HG03196 (cell line): ENCODE data around the gene PPM1L.

Experiments
- ATAC-seq: cut with Tn5 transposase; IDR thresholded peaks from one replicate; pipeline ENCODE4 v1.9.1; 2021; ENCODE audit not compliant: unreplicated experiment

The PPM1L gene

DNA sequence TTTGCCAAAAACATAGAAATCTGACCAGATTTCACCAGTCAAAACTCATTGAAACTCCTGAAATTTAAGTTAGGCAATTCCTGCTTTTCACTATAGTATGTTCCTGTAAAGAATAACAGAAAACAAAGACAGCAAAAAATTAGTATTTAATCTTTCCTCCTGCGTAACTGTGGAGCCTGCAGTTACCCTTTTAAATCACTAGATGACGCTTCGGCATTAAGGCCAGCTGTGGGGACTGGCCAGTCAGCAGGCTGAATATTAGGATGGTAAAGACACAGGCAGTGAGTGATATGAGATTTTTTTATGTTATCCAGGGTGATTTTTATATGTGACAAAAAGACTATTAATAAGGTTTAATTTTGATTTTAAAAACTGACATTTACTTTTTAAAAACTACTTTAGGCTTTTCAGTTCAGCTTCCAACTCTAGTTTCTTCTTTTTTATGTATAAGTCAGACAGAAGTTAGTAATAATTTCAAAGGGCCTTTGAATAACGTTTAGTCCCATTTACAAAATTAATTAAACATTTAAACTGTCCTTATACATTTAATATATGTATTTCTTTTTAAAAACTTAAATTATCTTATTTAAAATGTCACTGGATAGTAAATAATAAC, 165.1 kb downstream of the PPM1L start:
- peak; percentile 67 for ATAC-seq

DNA sequence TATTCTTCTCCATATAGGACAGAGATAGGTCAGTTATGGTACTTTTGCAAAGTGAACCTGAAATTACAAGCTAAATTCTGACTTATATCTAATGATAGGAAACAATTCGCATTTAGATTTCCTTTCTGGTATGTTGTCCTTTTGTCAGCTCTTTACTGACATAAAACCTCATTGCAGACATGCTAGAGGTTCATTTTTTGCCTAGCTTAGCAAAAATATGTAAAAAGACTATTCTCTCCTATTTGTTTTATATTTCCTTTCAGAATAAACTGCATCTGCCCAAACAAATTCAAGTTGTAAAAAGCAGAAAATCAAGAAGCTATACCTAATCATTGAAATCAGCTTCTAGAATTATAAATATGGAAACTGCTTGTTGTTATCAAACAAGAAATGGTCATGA, 168.7 kb downstream of the PPM1L start:
- ATAC-seq = no peak

DNA sequence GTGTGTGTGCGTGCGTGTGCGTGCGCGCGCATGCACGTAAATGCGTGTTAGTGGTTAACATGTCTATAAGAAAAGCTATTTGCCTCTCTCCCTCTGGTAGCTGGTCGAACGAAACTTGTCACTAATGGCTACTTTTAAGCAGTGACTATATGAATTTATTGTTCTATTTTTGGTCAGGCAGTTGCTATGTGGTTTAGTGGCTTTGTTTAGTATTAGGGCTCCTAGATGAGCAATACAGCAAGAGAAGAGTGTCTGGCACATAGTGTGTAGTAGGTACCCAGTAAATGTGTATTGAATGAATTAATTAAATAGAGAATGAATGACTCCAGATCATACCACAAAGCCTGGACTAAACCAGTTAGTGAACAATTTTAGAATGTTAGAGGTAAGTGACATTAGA, 171.6 kb downstream of the PPM1L start:
- ATAC-seq = no peak

DNA sequence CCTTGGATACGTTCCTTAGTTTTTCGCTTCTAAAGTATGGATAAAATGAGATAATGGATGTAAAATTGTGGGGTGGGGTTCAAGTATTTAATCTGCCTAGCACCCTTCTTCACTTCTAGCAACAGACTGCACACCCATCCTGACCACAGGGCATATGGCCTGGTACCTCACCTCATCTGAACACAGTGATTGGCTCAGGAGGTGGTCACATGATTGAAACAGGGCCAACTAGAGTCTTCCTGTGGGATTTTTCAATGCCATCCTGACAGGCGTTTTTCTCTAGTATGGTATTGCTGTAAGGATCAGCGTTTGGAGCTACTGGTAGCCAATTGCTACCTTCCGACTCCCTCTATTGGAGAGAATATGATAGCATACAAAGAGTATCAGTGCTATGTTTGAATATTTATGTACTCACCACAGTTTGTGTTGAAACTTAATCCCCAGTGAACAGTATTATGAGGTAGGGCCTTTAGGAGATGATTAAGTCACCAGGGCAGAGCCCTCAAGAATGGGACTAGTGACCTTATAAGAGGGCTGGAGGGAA, 172.2 kb downstream of the PPM1L start:
- ATAC-seq = no peak

DNA sequence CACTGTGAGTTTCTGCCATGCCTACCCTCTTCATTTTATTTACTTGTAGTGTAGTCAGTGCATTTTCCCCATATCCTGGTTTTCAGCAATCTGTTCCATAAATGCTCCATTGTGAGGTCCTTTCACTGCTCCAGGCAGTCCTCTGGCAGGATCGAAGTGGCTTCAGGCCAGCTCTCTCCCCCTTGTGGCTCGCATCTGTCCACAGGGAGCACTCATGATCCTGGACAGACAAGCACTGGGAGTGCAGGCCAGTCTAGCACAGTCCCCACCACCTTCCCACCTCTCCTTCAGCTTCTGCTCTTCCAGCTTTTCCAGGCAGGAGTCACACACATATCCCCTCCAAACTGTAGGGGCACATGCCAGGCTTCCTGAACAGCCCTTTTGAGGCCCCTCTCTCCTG, 173.6 kb downstream of the PPM1L start:
- no peak for ATAC-seq

DNA sequence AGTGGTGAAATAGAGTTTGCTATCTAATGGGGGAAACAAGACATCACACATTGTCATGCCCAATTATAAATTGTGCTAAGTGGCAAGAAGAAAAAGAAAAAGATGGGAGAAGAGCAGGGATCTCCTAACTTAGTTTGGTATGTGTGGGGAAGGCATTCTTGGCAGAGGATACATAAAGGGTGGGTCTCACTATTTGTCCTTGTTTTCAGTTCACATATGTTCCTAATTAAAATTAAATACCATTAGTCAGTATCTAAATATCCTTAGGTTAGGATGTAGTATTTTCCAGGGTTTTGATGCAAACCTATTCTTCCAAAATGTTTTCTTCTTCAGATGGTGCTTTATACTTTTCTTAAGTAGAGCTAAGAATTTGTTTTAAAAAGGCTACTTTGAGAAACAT, 175.4 kb downstream of the PPM1L start:
- no peak for ATAC-seq

DNA sequence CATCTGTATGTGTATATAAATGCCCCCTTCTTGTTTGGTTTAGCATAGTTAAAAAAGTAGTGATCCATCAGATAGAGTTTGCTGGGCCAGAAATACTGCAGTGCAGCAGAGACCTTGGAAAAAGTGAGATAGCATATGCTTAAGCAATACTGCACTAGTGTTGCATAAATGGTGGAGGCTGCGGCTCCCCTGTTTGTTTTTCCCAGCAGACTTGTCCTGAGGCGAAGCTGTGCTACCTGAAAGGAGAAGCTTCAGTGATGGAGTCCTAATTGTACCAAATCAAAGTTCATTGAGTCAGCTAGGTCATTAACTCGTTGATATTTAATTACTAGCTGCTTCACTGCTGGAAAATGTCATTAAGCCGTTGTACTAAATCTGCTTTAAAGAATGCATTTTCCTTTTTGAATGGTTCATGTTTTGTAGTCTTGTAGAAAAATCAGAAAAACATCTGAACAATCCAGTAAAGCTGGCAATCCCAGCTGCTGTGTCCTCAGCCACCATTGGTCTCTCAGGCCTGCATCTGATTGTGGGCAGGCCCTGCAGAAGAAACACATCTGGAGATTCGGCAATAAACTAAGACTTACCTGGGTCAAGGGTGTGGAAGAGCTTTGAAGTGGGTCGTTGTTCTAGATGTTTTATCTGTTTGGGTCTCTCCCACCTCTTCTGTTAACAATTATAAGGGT, 179.5 kb downstream of the PPM1L start:
- no peak for ATAC-seq

DNA sequence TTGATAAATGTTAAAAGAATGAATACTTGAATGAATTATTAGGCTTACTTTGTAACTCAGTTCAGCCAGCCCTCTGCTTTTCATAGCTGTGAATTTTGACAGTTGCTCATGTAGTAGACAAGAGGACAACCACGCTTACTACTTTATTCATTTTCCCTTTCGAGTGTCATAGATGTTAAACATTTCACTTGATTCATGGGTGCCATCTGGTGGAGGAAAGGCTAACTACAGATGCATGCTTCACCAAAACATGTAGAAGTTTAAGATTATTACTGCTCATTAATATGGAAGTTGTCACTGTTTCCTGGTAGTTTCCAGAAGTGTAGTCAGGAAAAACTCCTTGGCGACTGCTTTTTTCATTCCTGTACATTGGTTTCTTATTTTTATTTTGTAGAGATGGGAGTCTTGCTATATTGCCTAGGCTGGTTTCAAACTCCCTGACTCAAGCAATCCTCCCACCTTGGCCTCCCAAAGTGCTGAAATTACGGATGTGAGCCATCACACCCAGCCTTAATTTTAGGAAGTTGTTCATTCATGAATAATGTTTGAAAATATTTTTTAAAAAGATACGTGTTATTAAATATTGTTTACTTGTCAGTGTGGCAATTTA, 186.0 kb downstream of the PPM1L start:
- ATAC-seq = peak; percentile 85

DNA sequence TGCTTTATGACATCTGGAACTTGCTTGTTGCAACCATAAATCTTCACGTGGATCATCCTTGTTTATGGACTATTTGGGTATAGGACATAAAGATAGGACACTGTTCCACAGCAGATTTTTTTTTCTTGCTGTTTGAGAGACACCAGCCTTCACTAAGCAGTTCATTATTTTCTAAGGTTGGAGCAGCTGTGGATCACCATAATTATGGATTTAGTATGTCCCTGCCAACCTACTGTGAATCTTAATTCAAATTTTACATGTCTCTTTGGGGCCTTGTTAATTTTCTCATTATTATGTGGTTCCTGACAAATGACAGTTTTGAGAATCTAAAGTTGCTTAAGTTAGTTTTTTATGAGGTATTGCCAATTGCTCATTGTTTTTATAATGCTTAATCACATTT, 188.0 kb downstream of the PPM1L start:
- ATAC-seq = no peak

DNA sequence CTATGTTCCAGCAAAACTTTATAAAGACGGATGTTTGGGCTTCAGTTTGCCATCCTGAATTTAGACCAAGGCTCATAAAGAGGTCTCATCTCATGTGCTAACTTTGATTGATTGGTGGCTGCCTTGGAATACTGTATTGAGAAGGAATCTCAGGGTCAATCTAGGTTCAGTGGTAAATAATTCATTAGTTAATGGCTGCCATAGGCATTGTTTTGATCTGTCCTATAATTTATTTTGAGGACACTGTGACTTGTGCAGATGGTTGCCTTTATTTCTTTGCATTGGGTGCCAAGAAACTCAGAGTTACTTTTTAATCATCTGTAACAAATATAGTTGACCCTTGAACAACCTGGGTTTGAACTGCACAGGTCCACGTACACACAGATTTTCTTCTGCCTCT, 189.3 kb downstream of the PPM1L start:
- no peak for ATAC-seq

DNA sequence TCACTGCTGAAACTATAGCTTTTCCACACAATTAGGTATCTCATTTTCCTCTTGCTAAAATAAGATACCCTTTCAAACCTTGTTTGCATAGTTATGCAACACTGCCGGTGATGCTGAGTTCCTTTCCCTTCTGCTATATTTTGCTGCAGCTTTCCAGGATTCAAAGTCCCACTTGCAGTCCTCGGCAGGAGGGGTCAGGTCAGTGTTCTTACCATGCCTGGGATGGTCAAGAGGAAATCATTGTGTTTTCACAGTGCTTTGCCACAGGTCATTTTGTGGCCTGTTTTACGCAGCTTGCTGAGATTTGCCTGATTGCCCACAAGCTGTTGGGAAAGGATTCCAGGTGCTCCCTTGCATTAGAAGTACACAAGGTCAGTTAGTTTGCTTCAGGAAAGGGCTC, 192.2 kb downstream of the PPM1L start:
- ATAC-seq = no peak

DNA sequence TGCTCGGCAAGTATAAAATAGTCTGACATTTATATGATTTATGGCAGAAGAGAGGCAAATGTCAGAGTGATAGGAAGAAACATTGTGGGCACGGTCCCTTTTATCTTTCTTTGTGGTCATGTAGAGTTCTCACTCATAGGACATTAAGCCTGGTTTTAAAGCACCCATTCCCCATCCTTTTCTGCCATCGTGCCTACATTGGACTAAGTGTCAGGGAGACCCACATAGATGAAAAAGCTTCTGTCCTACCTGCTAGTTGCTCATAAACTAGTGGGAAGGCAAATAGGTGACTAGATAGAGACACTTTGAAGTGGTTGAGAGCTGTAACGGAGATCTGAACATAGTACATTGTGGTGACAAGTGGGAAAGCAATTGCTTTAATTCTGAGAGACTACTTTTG, 193.4 kb downstream of the PPM1L start:
- no peak for ATAC-seq

DNA sequence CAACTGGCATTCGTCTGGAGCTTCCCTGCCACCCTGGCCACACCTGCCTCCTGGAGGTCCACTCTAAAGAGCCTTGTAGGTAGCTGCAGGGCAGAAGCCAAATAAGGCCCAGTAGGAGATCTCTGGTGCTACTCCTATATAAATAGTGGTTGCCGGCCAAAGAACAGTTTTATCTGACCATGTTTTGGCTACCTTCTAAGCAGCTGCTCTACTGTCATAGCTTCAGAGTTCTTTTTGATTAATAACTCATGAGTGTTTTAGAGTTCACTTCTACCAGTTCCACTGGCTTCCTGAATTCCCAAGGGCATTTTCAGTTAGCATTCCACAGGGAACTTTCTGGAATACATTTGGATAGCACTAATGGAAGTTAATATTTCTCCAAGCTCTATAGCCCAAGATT, 194.5 kb downstream of the PPM1L start:
- no peak for ATAC-seq

DNA sequence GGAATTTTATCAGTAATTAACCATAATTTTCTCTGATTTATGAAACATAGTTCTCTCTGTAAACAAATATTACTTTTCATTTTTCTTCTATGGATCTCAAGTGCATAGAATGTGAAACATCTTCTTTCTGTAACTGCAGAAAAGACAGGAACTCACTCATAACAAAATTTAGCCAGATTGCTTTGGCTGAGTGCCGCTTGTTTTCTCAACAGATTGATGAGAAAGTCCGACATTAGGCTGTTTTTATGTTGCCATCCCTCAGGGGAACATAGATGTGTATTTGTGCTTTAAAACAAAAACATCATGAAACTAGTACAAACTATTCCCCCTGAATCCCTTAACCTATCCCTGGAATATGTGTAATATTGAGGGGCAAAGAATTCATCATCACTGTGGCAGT, 194.9 kb downstream of the PPM1L start:
- no peak for ATAC-seq

DNA sequence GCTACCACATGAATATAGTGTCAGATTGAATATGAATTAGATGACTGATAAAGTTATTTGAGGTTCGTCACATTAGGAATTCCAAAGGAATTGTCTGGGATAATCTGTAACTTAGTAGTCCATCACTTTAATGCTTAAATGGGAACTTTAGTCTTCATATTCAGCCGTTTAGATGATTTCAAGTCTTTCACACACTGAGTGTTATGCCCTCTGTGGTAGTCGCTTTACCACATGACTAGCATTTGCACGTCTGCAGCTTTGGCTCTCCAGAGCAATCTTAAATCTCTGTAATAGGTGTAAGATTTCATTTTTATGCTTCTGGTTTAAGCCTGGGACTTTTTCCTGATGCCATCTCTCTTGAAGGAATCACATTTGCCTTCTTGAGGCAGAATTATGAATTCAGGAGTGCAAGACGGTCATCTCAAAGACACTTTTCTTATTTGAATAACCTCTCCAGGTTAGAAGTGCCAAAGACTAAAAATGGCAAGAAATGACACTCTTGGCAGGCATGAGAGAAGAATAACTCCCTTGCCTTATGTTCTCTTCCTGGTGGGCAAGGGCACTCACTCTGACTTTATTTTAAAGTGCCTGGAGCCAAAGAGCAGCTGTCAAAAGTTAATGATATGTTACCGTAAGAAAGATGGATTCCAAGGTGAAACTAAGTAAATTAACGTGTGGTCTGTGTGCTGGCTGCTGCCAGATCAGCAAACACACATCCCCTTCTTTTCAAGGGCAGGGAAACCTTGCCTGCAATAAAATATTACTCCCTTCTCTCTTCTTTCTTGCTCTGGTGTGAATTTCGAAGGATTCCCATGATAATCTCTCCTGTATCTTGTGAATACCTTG, 195.8 kb downstream of the PPM1L start:
- no peak for ATAC-seq

DNA sequence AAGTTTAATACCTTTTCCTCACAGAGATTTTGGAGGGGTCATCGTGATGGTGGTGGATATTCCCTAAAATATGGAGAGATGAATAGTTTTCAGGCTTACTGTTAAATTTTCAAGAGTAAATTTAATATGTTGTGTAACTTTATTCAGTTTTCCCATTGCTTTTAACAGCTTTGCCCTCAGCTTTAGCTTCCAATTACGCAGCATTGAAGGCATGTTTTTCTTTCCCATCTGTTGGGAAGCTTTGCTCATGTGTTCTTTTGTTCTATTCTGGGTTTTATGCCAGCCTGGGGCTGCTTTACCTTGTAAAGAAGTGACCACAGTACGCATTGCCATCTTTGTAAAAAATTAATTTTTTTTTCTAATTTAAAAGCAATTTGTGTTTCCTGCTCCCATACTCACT, 197.7 kb downstream of the PPM1L start:
- ATAC-seq = no peak

DNA sequence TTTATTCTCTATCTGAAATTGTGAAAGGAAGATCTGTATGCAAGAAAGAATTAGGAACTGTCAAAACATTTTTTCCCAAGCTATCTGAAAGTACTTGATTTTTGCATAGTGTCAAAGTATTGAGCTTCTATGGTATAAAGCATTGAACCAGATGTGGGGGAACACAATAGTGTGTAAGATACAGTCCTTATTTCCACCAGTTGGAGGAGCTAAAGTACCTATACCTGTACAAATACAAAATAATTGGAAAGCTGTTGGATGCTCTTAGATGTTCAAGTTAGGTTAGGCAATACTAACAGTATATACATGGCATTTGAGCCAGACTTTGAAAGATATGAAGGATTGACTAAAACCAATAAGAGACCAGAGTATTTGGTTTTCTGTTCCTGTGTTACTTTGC, 200.8 kb downstream of the PPM1L start:
- ATAC-seq = peak; percentile 77

DNA sequence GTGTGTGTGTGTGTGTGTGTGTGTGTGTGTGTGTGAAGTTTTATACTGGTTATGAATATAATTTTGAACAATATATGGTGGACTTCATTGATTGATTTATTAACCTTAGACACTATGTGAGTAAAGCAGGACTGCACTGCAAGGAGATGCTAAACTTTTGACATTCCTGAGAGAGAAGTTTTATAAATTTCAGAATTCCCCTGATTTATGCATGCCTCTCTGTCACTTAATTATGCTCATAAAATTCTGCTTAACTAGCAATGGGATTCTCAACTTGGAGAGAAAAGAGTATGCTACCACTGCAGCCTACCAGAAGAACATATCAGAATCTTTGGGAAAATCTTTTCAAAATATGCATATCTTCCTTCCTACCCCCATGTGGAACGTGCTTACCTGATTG, 204.5 kb downstream of the PPM1L start:
- no peak for ATAC-seq

DNA sequence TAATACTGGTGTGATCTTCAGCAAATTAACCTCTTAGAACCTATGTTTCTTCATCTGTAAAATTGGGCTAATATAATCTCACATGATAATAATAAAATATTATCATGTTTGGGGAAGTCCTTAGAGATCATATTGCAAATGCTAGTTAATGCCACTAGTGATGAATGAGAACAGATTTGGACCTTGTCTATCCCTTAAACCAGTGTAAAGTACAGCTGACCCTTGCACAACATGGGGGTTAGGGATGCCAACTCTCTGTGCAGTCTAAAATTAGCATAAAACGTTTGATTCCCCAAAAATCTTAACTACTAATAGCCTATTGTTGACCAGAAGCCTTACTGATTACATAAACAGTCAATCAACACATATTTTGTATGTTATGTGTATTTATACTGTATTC, 207.9 kb downstream of the PPM1L start:
- no peak for ATAC-seq

DNA sequence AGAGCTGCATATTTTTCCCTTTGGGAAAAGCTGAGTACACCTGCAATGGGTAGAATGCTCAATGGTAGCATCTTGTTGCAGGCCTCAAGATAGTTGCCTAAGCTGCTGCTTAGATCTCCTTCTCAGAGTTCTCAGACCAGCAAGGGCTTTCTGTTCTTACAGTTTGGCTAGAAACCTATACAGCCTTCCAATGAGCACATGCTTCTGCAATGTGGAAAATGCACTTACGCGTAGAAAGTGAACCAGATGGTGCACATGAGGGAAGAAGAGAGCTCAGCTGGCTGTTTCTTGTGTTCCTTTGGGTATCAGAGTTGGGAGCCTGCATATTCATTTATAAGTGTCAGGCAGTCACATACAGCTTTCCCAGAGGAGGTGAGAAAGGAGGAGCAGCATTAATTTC, 212.7 kb downstream of the PPM1L start:
- ATAC-seq = no peak

DNA sequence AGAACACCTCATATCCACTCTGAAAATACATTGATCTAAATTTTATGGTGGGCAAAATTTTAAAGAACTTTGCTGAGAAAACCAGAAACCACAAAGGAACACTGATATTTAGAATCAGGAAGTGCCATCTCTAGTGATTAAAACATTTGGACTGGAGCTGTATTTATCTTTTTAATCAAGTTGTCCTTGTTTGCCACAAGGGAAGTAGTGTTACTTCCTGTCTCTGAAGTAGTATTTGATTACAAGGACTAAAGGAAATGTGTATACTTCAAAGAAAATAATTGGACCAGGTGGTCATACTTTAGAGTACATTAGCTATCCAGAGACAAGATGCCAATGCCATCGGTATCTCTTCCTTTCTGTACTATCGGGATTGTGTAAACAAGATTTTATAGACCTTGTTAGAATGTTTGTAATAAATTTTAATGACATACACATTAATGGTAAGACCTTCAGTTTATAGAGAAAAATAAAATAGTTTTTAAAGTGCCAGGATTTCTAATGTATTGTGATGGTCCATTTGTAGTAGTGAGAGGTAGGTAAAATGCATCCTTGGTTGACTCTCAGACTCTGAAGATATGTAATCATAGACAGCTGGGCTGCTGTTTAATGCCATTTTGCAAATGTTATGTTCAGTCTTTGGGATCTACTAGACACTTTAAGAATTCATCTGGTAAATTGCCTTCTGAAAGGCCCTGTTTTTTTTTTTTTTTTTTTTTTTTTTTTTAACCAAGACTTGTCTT, 217.2 kb downstream of the PPM1L start:
- ATAC-seq = no peak
